ENCODE results near the gene PTTG1. TPM values are rescaled to one million over a fixed set of nuclear protein-coding genes. Genes with fewer than 3 reads are reported as not detected.

Gene PTTG1
- total RNA-seq, 1 experiment from 2014 or later, result 183 TPM

DNA sequence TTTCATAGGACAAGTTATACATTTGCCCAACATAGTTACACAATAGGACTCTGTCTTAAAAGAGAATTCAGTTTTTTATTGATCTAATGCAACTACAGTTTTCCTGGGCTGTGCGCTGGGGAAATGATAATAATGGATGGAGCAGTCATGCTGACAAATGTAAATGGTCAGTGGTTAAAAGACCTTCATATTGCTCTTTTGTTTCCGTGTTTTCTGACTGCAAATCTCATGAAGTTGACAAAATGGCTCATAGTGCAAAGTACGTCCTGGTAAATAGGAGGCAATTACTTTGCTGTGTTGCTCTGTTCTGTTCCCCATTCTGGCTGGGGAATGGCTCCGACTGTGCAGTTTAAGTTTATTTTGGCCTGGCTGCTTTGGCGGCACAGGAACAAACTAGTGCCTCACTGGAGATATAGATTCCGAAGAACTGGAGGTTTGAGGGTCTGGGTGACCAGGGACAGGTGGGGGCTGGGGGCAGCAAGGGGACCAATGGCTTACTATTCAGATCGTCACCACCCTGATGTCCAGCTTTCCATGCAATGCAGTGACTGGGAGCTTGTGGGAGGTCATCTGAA lies 54.3 kb downstream of the PTTG1 start:
- BruUV-seq (replicated peaks), result no TSS peak
- Histone ChIP-seq H2AFZ (ENCODE audit: low read depth, low read length, poor library complexity, severe bottlenecking) (no peak overlapping the region), H3K4me2 (ENCODE audit: low read length) (no peak overlapping the region), H3K36me3 (ENCODE audit: control insufficient read depth in 1 of 2, insufficient read depth in 2 of 2, low read length in 2 of 2) (no peaks in the 10 kb centered on the region), H3K27ac (ENCODE audit: low read depth, low read length) (no peak overlapping the region), H3K9me2 (ENCODE audit: insufficient read depth) (no peaks in the 10 kb centered on the region), H3K4me1 (ENCODE audit: control insufficient read depth in 1 of 2, insufficient read depth in 2 of 2, low read length in 2 of 2) (no peaks in the 10 kb centered on the region), H3K9me3 (ENCODE audit: control insufficient read depth in 1 of 2, insufficient read depth in 1 of 2, low read depth in 1 of 2, low read length in 2 of 2) (no peaks in the 10 kb centered on the region), H3K9ac (ENCODE audit: low read length) (no peak overlapping the region), H3K4me3 (replicated peaks in 1 of 2; ENCODE audit: low read depth in 1 of 2, low read length in 2 of 2) (no peak overlapping the region), H3K27me3 (ENCODE audit: insufficient read depth, low read length) (peaks cover 28% of the 10 kb centered on the region), H3K79me2 (ENCODE audit: insufficient read depth, low read length) (no peaks in the 10 kb centered on the region), H4K20me1 (ENCODE audit: insufficient read depth) (no peaks in the 10 kb centered on the region)
- intact Hi-C loops (cut with micrococcal nuclease), result no loop called here
- CTCF ChIA-PET, result no interaction called here
- POLR2A ChIA-PET, result no interaction called here
- DNase-seq (ENCODE audit: low read depth, low spot score) (no peak), ATAC-seq (no peak)
- RAD21 ChIA-PET (ENCODE audit: low non-redundant PET in 1 of 2, low total read pairs in 2 of 2, uncharacterized antibody in 2 of 2, unreplicated experiment in 2 of 2), result no interaction called here
- TF ChIP-seq CBX3 (IDR thresholded peaks at IDR 0.05; ENCODE audit: low read depth) (no peak), ELF1 (IDR thresholded peaks at IDR 0.05; ENCODE audit: borderline replicate concordance, low read depth) (no peak), ZNF274 (IDR thresholded peaks at IDR 0.05; ENCODE audit: low read depth, low read length) (no peak), RAD21 (IDR thresholded peaks at IDR 0.05; ENCODE audit: low read depth) (no peak), POLR2A (IDR thresholded peaks at IDR 0.05; ENCODE audit: borderline replicate concordance, extremely low read depth, insufficient read depth, insufficient read length) (no peak), EGR1 (IDR thresholded peaks at IDR 0.05; ENCODE audit: low read depth) (no peak), SP1 (IDR thresholded peaks at IDR 0.05; ENCODE audit: low read depth) (no peak)
- TF ChIP-seq, protein P1, sequence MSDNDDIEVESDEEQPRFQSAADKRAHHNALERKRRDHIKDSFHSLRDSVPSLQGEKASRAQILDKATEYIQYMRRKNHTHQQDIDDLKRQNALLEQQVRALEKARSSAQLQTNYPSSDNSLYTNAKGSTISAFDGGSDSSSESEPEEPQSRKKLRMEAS (IDR thresholded peaks at IDR 0.05), result no peak
- TF ChIP-seq, protein P2, sequence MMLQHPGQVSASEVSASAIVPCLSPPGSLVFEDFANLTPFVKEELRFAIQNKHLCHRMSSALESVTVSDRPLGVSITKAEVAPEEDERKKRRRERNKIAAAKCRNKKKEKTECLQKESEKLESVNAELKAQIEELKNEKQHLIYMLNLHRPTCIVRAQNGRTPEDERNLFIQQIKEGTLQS (IDR thresholded peaks at IDR 0.05), result no peak
- TF ChIP-seq, protein P3, sequence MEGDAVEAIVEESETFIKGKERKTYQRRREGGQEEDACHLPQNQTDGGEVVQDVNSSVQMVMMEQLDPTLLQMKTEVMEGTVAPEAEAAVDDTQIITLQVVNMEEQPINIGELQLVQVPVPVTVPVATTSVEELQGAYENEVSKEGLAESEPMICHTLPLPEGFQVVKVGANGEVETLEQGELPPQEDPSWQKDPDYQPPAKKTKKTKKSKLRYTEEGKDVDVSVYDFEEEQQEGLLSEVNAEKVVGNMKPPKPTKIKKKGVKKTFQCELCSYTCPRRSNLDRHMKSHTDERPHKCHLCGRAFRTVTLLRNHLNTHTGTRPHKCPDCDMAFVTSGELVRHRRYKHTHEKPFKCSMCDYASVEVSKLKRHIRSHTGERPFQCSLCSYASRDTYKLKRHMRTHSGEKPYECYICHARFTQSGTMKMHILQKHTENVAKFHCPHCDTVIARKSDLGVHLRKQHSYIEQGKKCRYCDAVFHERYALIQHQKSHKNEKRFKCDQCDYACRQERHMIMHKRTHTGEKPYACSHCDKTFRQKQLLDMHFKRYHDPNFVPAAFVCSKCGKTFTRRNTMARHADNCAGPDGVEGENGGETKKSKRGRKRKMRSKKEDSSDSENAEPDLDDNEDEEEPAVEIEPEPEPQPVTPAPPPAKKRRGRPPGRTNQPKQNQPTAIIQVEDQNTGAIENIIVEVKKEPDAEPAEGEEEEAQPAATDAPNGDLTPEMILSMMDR (IDR thresholded peaks at IDR 0.05 in 2 of 3, conservative IDR thresholded peaks at IDR 0.05 in 1 of 3; ENCODE audit: borderline replicate concordance in 1 of 3, insufficient read depth in 1 of 3, low read depth in 2 of 3, low read length in 2 of 3), result no peak
